ENCODE data around the gene PPP1R13L.

The PPP1R13L gene, protein sequence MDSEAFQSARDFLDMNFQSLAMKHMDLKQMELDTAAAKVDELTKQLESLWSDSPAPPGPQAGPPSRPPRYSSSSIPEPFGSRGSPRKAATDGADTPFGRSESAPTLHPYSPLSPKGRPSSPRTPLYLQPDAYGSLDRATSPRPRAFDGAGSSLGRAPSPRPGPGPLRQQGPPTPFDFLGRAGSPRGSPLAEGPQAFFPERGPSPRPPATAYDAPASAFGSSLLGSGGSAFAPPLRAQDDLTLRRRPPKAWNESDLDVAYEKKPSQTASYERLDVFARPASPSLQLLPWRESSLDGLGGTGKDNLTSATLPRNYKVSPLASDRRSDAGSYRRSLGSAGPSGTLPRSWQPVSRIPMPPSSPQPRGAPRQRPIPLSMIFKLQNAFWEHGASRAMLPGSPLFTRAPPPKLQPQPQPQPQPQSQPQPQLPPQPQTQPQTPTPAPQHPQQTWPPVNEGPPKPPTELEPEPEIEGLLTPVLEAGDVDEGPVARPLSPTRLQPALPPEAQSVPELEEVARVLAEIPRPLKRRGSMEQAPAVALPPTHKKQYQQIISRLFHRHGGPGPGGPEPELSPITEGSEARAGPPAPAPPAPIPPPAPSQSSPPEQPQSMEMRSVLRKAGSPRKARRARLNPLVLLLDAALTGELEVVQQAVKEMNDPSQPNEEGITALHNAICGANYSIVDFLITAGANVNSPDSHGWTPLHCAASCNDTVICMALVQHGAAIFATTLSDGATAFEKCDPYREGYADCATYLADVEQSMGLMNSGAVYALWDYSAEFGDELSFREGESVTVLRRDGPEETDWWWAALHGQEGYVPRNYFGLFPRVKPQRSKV

GRCh38 chr19:45404557-45405434, at the start of gene PPP1R13L:
PPP1R13L (minus strand) TSS chr19:45405069; CDS start chr19:45398318, 6,751 bp downstream.
- DNase-seq (ENCODE audit: low spot score) = peak; percentile 40

- no peak for DNase-seq (ENCODE audit: low spot score)
Observed at GRCh38 chr19:45451850-45452387, 47.0 kb upstream of the PPP1R13L start.

- DNase-seq (ENCODE audit: low spot score) = peak; percentile 48
Observed at GRCh38 chr19:45451131-45451849, 46.4 kb upstream of the PPP1R13L start.

DNA sequence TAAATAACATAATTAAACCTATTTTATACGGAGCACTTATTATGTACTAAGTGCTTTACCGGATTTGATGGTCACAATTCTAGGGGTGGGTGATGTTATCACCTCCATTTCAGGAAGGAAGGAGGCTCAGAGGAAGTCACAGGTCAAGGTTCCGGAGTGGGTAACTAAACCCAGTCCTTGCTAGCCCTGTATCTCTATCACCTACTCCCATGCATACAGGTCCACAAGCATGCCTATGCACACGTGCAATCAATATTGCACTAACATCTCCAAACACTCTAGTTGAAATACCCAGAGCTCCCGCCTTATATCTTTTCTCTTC, 45.1 kb upstream of the PPP1R13L start:
- no peak for DNase-seq (ENCODE audit: low spot score)

DNA sequence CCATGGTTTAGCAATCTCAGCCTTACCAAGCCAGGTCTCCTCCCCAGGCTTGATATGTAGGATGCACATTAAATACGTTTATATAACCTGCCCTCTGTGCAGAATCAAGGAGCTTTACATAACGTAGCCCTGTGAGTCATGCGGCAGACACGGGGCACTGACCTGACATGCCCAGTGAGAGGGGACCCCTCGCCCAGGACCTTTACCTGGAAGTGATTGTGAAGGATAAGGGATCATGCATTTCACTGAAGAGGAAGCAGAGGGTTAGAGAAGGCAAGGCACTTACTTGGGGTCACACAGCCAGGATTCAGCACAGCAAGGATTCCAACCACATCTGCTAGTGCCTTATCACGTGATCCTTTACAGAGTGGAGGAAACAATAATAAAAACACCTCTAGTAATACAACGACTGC, 44.0 kb upstream of the PPP1R13L start:
- no peak for DNase-seq (ENCODE audit: low spot score)

GRCh38 chr19:45448425-45448756, 43.5 kb upstream of the PPP1R13L start:
- DNase-seq (ENCODE audit: low spot score) = no peak

- DNase-seq (ENCODE audit: low spot score) = peak; percentile 48
Observed at GRCh38 chr19:45446944-45447343, 42.1 kb upstream of the PPP1R13L start.

DNA sequence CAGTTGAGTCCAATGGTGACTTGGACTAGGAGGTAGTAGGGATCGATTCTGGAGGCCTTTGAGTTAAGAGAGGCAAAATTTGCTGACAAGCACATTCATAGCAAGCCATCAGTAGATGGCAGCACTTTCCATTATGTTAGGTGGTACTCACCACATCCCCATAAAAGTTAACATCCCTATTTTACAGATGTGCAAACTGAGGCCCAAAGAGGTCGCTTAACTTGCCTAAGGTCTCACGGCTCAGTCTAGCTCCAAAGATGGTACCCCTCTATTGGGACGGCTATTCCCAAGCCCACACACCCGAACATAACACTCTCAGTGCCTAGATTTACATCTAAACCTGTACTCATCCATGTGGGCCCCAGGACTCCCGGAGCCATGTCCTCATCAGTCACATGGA, 41.4 kb upstream of the PPP1R13L start:
- no peak for DNase-seq (ENCODE audit: low spot score)

- no peak for DNase-seq (ENCODE audit: low spot score)
Observed at GRCh38 chr19:45445139-45445538, 40.3 kb upstream of the PPP1R13L start.

DNA sequence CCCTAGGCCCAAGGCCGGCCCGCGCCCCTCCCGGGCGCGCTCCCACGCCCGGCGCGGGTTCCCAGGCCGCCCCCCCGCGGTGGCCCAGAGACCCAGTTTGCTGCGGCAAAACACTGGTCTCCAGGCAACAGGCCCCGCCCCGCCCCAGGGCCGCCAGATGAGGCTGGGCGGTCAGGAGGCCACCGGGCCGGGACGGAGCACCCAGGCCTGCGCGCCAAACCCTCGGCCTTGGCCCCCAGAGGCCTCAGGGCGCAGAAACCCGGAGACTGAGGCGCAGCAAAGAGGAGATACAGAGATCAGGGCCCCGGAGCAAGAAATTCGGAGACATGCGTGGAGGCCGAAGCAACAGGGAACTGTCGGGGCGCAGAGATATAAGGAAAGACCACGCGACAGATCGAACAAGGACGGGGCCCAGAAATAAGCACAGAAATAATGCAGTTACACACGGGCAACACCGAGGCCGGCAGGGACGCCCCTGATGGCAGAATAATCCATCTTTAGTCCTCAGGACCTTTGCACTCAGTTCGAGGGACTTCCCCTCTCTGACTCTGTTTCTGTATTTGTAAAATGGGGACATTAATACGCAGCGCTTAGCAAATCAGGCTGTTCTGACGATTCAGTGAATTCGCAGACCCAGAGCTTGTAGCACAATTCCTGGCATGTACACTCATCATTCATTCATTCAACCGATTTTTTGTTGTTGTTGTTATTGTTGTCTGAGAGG, 39.6 kb upstream of the PPP1R13L start:
- peak; percentile 89 for DNase-seq (ENCODE audit: low spot score)

DNA sequence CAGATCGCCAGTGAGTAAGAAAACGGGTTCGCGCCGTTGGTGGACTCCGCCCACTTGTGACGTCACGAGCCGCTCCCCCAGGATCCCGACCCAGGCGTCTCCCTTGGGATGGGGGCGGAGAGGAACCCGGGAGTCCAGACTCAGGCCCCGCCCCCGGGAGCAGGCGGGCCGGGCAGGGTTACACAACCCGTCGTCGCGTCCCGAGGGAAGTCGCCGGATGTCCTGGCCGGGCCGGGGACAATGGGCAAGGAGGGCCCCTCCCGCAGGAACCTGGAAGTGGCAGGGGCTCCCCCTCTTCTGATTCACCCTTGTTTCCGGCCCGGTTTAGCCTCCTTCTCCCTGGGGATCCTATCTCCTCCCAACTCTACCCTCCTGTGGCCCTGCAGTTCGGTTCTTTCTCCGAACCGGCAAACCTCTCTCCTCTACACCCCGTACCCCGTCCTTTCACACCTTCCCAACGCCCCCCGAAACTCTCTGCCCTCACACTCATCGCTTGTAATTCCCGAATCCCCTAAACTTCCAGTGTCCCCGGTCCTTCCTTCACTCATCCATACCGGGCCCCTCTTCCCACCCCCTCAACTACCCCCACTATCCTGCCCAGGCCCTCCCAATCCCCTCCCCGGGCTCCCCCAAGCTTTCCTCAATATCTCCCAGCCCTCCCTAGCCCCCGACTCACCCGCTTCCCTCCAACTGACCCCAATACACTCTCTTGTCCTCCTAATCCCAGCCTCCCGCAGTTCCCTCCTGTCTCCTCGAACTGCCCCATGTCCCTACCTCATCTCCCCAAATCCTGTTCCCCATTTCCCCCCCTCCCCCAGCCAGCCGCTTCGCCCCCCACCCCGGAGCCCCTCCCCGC, 38.8 kb upstream of the PPP1R13L start:
- DNase-seq (ENCODE audit: low spot score) = peak; percentile 97

GRCh38 chr19:45442778-45443461, 38.1 kb upstream of the PPP1R13L start:
- DNase-seq (ENCODE audit: low spot score) = no peak

- DNase-seq (ENCODE audit: low spot score) = no peak
Observed at GRCh38 chr19:45442408-45442777, 37.5 kb upstream of the PPP1R13L start.

- peak; percentile 35 for DNase-seq (ENCODE audit: low spot score)
Observed at GRCh38 chr19:45440873-45441654, 36.2 kb upstream of the PPP1R13L start.

DNA sequence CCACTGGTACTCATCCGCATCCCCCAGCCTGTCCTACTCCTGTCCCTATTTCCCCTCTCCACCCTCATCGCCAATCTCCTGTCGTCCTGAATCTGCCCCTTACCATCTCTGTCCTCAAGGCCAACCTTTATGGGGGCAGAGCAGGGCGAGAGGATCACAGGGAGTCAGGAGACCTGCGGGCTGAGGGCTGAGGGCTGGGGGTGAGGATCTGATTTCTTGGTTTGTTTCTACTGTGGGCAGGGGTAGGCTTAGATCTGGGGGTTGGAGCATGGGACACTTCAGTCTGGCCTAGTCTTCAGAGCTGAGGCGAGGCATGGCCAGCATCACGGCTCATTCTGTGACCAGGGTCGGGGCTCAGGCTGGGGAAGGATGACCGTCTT, 35.4 kb upstream of the PPP1R13L start:
- no peak for DNase-seq (ENCODE audit: low spot score)

- peak; percentile 74 for DNase-seq (ENCODE audit: low spot score)
Observed at GRCh38 chr19:45439569-45440258, 34.8 kb upstream of the PPP1R13L start.

- no peak for DNase-seq (ENCODE audit: low spot score)
Observed at GRCh38 chr19:45439190-45439568, 34.3 kb upstream of the PPP1R13L start.

DNA sequence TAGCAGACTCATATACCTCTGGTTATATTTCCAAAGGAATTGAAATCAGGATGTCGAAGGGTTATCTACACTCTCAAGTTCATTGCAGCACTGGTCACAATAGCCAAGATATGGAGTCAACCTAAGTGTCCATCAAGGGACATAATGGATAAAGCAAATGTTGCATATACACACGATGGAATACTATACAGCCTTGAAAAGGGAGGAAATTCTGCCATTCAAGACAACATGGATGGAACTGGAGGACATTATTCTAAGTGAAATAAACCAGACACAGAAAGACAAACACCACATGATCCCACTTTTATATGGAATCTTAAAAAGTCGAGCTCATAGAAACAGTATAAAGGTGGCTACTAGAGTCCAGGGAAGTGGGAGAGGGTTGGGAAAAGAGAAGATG, 32.5 kb upstream of the PPP1R13L start:
- DNase-seq (ENCODE audit: low spot score) = no peak
